ENCODE data around the gene GCSH. TPM values are rescaled to one million over a fixed set of nuclear protein-coding genes. Genes with fewer than 3 reads are reported as not detected.

GCSH gene
- total RNA-seq, 4 donors from 2014 or later = 48.8 to 82.1 (median 60.7) TPM

- Histone ChIP-seq H3K9me3 (no peaks in the 10 kb centered on the region), H3K4me3 (replicated peaks in 1 of 3) (no peak overlapping the region), H3K36me3 (peaks cover 0 to 6% of the 10 kb centered on the region in 2 donors), H3K27me3 (no peaks in the 10 kb centered on the region), H3K4me1 (peaks cover 4 to 9% of the 10 kb centered on the region in 2 donors), H3K27ac (no peak overlapping the region)
- WGBS, 2 donors = 87 to 90% methylated on average over 10 of the region's 10 CpGs
- intact Hi-C loops (cut with DNase I) = no loop called here
- TF ChIP-seq POLR2A (IDR thresholded peaks at IDR 0.05) (no peak), CTCF (IDR thresholded peaks at IDR 0.05) (no peak)
- DNase-seq = no peak
Observed at GRCh38 chr16:81061307-81061640, 34.9 kb downstream of the GCSH start.

- no peaks in the 10 kb centered on the region for H3K27me3 ChIP-seq
- no peak for DNase-seq
- H3K4me1 ChIP-seq = peaks cover 4% of the 10 kb centered on the region in 2 donors
- 88 to 90% methylated on average over 14 of the region's 14 CpGs for WGBS, 2 donors
- TF ChIP-seq CTCF (IDR thresholded peaks at IDR 0.05) (no peak), POLR2A (IDR thresholded peaks at IDR 0.05) (no peak)
- H3K36me3 ChIP-seq = peaks cover 0 to 6% of the 10 kb centered on the region in 2 donors
- no peak overlapping the region for H3K4me3 ChIP-seq (replicated peaks in 1 of 3)
- intact Hi-C loops (cut with DNase I) = no loop called here
- no peak overlapping the region for H3K27ac ChIP-seq
- no peaks in the 10 kb centered on the region for H3K9me3 ChIP-seq
Observed at GRCh38 chr16:81060576-81061306, 35.5 kb downstream of the GCSH start.

- H3K27me3 ChIP-seq = no peaks in the 10 kb centered on the region
- TF ChIP-seq CTCF (IDR thresholded peaks at IDR 0.05) (no peak), POLR2A (IDR thresholded peaks at IDR 0.05) (no peak)
- H3K4me1 ChIP-seq = peaks cover 0 to 4% of the 10 kb centered on the region in 2 donors
- H3K27ac ChIP-seq = no peak overlapping the region
- no peaks in the 10 kb centered on the region for H3K36me3 ChIP-seq
- H3K4me3 ChIP-seq (replicated peaks in 1 of 3) = no peak overlapping the region
- intact Hi-C loops (cut with DNase I) = no loop called here
- 86 to 88% methylated on average over 11 of the region's 11 CpGs for WGBS, 2 donors
- DNase-seq = no peak
- H3K9me3 ChIP-seq = no peaks in the 10 kb centered on the region
Observed at GRCh38 chr16:81053761-81054160, 42.4 kb downstream of the GCSH start.

- intact Hi-C loops (cut with DNase I) = no loop called here
- WGBS, 2 donors = 94% methylated on average over 2 of the region's 2 CpGs
- H3K4me1 ChIP-seq = peaks cover 13 to 14% of the 10 kb centered on the region in 2 donors
- no peaks in the 10 kb centered on the region for H3K27me3 ChIP-seq
- TF ChIP-seq POLR2A (IDR thresholded peaks at IDR 0.05) (no peak), CTCF (IDR thresholded peaks at IDR 0.05) (no peak)
- no peaks in the 10 kb centered on the region for H3K9me3 ChIP-seq
- H3K27ac ChIP-seq = no peak overlapping the region
- peaks cover 30 to 40% of the 10 kb centered on the region in 2 donors for H3K36me3 ChIP-seq
- no peak overlapping the region for H3K4me3 ChIP-seq (replicated peaks in 1 of 3)
- no peak for DNase-seq
Observed at GRCh38 chr16:81042821-81043220, 53.4 kb downstream of the GCSH start.

- H3K9me3 ChIP-seq = no peaks in the 10 kb centered on the region
- no peaks in the 10 kb centered on the region for H3K27me3 ChIP-seq
- 89 to 91% methylated on average over 4 of the region's 4 CpGs for WGBS, 2 donors
- peaks cover 30 to 40% of the 10 kb centered on the region in 2 donors for H3K36me3 ChIP-seq
- no peak overlapping the region for H3K27ac ChIP-seq
- intact Hi-C loops (cut with DNase I) = no loop called here
- H3K4me1 ChIP-seq = peaks cover 24 to 25% of the 10 kb centered on the region in 2 donors
- H3K4me3 ChIP-seq (replicated peaks in 1 of 3) = no peak overlapping the region
- DNase-seq = no peak
- no peak for TF ChIP-seq CTCF (IDR thresholded peaks at IDR 0.05)
Observed at GRCh38 chr16:81041696-81042095, 54.5 kb downstream of the GCSH start.
